ENCODE data around the gene UBAC2.

- TF ChIP-seq CTCF (IDR thresholded peaks at IDR 0.05) = no peak
- TF ChIP-seq EZH2 (IDR thresholded peaks at IDR 0.05) = no peak
Measured at GRCh38 chr13:99339230-99339721, 138.6 kb downstream of the UBAC2 start.

Data from neural progenitor cell (in vitro differentiated cells).